SK-N-SH (cell line): ENCODE measurements around the gene SLC25A27. TPM values are rescaled to one million over a fixed set of nuclear protein-coding genes. Genes with fewer than 3 reads are reported as not detected.

Source experiments
- CTCF ChIA-PET: fragments of 300-600, 350-600 bp; formaldehyde crosslinking; extraction: SDS; loops from one replicate; lab custom pipeline; 2021; lab: Yijun Ruan, JAX
- POLR2A ChIA-PET: fragments of 350-600 bp; sonication (Branson Sonifier 250); formaldehyde crosslinking; extraction: SDS; loops from one replicate; lab custom pipeline; 2020; ENCODE audit warnings: antibody characterized with exemption, inconsistent platforms; lab: Yijun Ruan, JAX
- DNase-seq: peaks from one replicate; pipeline ENCODE4 v3.0.0; 2012
- H2AFZ ChIP-seq: fragments of 200-600 bp; sonication (generic); 2 replicates; pipeline ENCODE4 v1.8.1; 2016; ENCODE audit warnings: antibody characterized with exemption, mild to moderate bottlenecking, low read depth
- H3F3A ChIP-seq: fragments of 200-600 bp; sonication (generic); replicated peaks from 2 replicates; pipeline ENCODE3; 2016; ENCODE audit warnings: antibody characterized with exemption, mild to moderate bottlenecking; ENCODE audit not compliant: insufficient read depth
- H3K27ac ChIP-seq, 2 experiments: fragments of 200-500 bp in 1 of 2; fragments of 200-600 bp in 1 of 2; sonication (Bioruptor generic) in 1 of 2; sonication (generic), shearing (Covaris generic) in 1 of 2; 2 replicates each; pipeline versions ENCODE4 v1.5.1 to v1.6.1; 2014 to 2016; ENCODE audit warnings: low read depth in 2 of 2, inconsistent platforms in 1 of 2, low read length in 1 of 2, mild to moderate bottlenecking in 1 of 2, mixed read lengths in 1 of 2
- H3K27me3 ChIP-seq: fragments of 200-600 bp; sonication (generic), shearing (Covaris generic); 2 replicates; pipeline ENCODE4 v1.6.1; 2016; ENCODE audit warnings: mixed run types; ENCODE audit not compliant: insufficient read depth
- H3K36me3 ChIP-seq, 2 experiments: fragments of 200-500 bp in 1 of 2; fragments of 200-600 bp in 1 of 2; sonication (Bioruptor generic) in 1 of 2; sonication (generic) in 1 of 2; replicated peaks in 1 of 2; 2 replicates each; pipeline versions ENCODE3 to v1.5.1; 2014 to 2016; ENCODE audit warnings: low read length in 1 of 2, mild to moderate bottlenecking in 1 of 2; ENCODE audit not compliant: insufficient read depth in 2 of 2, control insufficient read depth in 1 of 2
- H3K4me1 ChIP-seq, 2 experiments: fragments of 200-500 bp in 1 of 2; fragments of 200-600 bp in 1 of 2; sonication (Bioruptor generic) in 1 of 2; sonication (generic), shearing (Covaris generic) in 1 of 2; 2 replicates each; pipeline versions ENCODE4 v1.5.1 to v1.6.1; 2014 to 2016; ENCODE audit warnings: low read depth in 1 of 2, low read length in 1 of 2, mixed run types in 1 of 2; ENCODE audit not compliant: insufficient read depth in 2 of 2, control insufficient read depth in 1 of 2
- H3K4me2 ChIP-seq: fragments of 200-600 bp; sonication (generic), shearing (Covaris generic); 2 replicates; pipeline ENCODE4 v1.6.1; 2017; ENCODE audit warnings: mixed run types
- H3K4me3 ChIP-seq, 2 experiments: fragments of 200-500 bp in 1 of 2; fragments of 200-600 bp in 1 of 2; sonication (Bioruptor generic) in 1 of 2; sonication (generic), shearing (Covaris generic) in 1 of 2; 2 replicates each; pipeline versions ENCODE4 v1.5.1 to v1.8.1; 2014 to 2016; ENCODE audit warnings: low read depth in 2 of 2, inconsistent platforms in 1 of 2, low read length in 1 of 2, mild to moderate bottlenecking in 1 of 2, mixed read lengths in 1 of 2, moderate library complexity in 1 of 2
- H3K79me2 ChIP-seq: fragments of 200-600 bp; sonication (generic); 2 replicates; pipeline ENCODE4 v1.8.1; 2017; ENCODE audit warnings: mild to moderate bottlenecking; ENCODE audit not compliant: insufficient read depth
- H3K9ac ChIP-seq: fragments of 200-600 bp; sonication (generic); 2 replicates; pipeline ENCODE4 v1.6.1; 2017; ENCODE audit warnings: mixed run types
- H3K9me2 ChIP-seq: fragments of 200-600 bp; sonication (generic); 2 replicates; pipeline ENCODE4 v1.6.1; 2017; ENCODE audit warnings: mixed run types
- H3K9me3 ChIP-seq: fragments of 200-600 bp; sonication (generic); 2 replicates; pipeline ENCODE4 v1.6.1; 2017; ENCODE audit warnings: mixed run types, mild to moderate bottlenecking, moderate library complexity
- H4K20me1 ChIP-seq: fragments of 200-600 bp; sonication (generic); 2 replicates; pipeline ENCODE4 v1.6.1; 2017; ENCODE audit warnings: mild to moderate bottlenecking, mixed run types; ENCODE audit not compliant: insufficient read depth
- CTCF ChIP-seq: fragments of 200-600 bp; sonication (generic); IDR thresholded peaks from 2 replicates; pipeline ENCODE4 v1.6.1; 2017; ENCODE audit warnings: antibody characterized with exemption, mild to moderate bottlenecking, moderate library complexity
- FOXM1 ChIP-seq: IDR thresholded peaks from 2 replicates; pipeline ENCODE4 v1.4.0; 2012; ENCODE audit warnings: low read depth, mild to moderate bottlenecking
- GABPA ChIP-seq: IDR thresholded peaks from 2 replicates; pipeline ENCODE4 v1.4.0; 2012; ENCODE audit warnings: low read depth, mild to moderate bottlenecking
- IRF3 ChIP-seq: fragments of 150-350 bp; IDR thresholded peaks from 2 replicates; pipeline ENCODE4 v1.6.1; 2016; ENCODE audit warnings: mild to moderate bottlenecking, low read depth, low read length
- PBX3 ChIP-seq: IDR thresholded peaks from 2 replicates; pipeline ENCODE4; 2012
- ZBTB33 ChIP-seq: IDR thresholded peaks from 2 replicates; pipeline ENCODE4 v1.4.0; 2012; ENCODE audit warnings: low read depth, borderline replicate concordance
- WGBS: methylation state at CpG from one replicate; pipeline ENCODE4 v1.1.6; 2017; ENCODE audit warnings: low lambda C conversion rate; 5-methylcytosine and 5-hydroxymethylcytosine counted together
- polyA plus RNA-seq, 3 experiments: library from polyadenylated mRNA; depleted of rRNA; stranded (reverse); fragments of >200 nt; gene quantifications; 2 replicates each; pipeline ENCODE4 v1.2.3, GENCODE V29; 2012

SLC25A27 gene
- polyA plus RNA-seq, 1 of the 3 experiments (the other 2 are of a cell fraction) = 0.66 TPM

DNA sequence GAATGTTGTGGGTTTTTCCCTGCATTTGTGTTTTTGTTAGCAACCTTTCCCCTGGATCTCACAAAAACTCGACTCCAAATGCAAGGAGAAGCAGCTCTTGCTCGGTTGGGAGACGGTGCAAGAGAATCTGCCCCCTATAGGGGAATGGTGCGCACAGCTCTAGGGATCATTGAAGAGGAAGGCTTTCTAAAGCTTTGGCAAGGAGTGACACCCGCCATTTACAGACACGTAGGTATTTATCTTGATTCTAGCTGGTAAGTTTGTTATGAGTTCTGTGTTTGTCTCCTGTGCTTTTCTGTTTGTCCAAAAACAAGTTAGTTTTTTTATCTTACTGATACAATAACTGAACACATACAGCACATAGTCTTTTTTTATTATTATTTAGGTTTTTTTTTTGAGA lies 3.0 kb downstream of the SLC25A27 start:
- Histone ChIP-seq H3K4me3 (no peak overlapping the region), H3K27me3 (no peaks in the 10 kb centered on the region), H4K20me1 (no peaks in the 10 kb centered on the region), H3K79me2 (no peaks in the 10 kb centered on the region), H3K4me2 (no peak overlapping the region), H3K4me1 (peaks cover 0 to 3% of the 10 kb centered on the region in 2 experiments; a peak in 2 of 4 replicates), H2AFZ (no peak overlapping the region), H3K27ac (no peak overlapping the region), H3F3A (no peaks in the 10 kb centered on the region), H3K9ac (no peak overlapping the region), H3K9me2 (no peaks in the 10 kb centered on the region), H3K36me3 (no peaks in the 10 kb centered on the region), H3K9me3 (peaks cover 7% of the 10 kb centered on the region; the same call in 1 of the 2 replicates)
- TF ChIP-seq GABPA = no peak
- peak; percentile 31; the same call in 1 of the 2 replicates for TF ChIP-seq CTCF
- CTCF ChIA-PET = interaction anchor here (1.1 to 1.3 kb wide), 4 partner anchors 8 to 28 kb away, joined by 3 to 4 read pairs (median 4); no protein-coding TSS in a partner anchor
- DNase-seq = peak; percentile 34
- POLR2A ChIA-PET = no interaction called here
- 58% methylated on average over 6 of the region's 6 CpGs for WGBS

DNA sequence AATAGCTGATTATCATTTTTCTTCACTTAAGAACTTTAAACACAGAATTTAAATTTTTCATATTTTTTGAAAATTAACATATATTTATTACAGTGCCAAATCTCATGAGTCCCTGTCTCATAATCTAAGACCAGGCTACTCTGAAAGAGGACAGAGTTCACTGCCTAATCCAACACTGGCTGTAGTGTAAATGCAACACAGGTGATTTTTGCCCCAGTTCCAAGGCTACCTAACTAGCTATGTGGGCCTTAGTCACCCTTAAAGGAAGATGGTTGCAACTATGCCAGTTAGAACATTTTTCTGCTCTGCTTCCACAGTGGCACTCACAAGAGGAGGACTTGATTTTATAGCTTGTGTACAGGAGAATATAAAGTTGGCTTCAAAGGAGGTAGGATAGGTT lies 4.9 kb downstream of the SLC25A27 start:
- ChIA-PET POLR2A (no interaction called here), CTCF (interaction anchor here (0.9 to 1.4 kb wide), 2 partner anchors 13 to 20 kb away, joined by 3 read pairs; no protein-coding TSS in a partner anchor)
- TF ChIP-seq IRF3 (no peak), PBX3 (no peak), ZBTB33 (no peak), FOXM1 (no peak), CTCF (no peak)
- Histone ChIP-seq H3K9me3 (no peaks in the 10 kb centered on the region), H2AFZ (no peak overlapping the region), H3K9ac (no peak overlapping the region), H4K20me1 (no peaks in the 10 kb centered on the region), H3K36me3 (no peaks in the 10 kb centered on the region), H3K27ac (no peak overlapping the region), H3K4me2 (no peak overlapping the region), H3K4me1 (no peaks in the 10 kb centered on the region; a peak in 1 of 4 replicates), H3K79me2 (no peaks in the 10 kb centered on the region), H3F3A (no peaks in the 10 kb centered on the region), H3K27me3 (no peaks in the 10 kb centered on the region), H3K4me3 (no peak overlapping the region), H3K9me2 (no peaks in the 10 kb centered on the region)
- no peak for DNase-seq
